HEK293T (cell line): ENCODE measurements around the gene MFRP.

Experiments used
- CTCF ChIA-PET: fragments of 350-600 bp; formaldehyde crosslinking; extraction: SDS; loops from one replicate; lab custom pipeline; 2021; ENCODE audit warnings: antibody characterized with exemption, inconsistent platforms; lab: Yijun Ruan, JAX
- POLR2A ChIA-PET: fragments of 350-600 bp; formaldehyde crosslinking; extraction: SDS; loops from one replicate; lab custom pipeline; 2020; ENCODE audit warnings: antibody characterized with exemption, inconsistent platforms; lab: Yijun Ruan, JAX
- DNase-seq: peaks from one replicate; pipeline ENCODE4 v3.0.0; 2012; ENCODE audit warnings: mixed read lengths; ENCODE audit errors: extremely low spot score
- ARNT ChIP-seq: fragments of 450-650 bp; IDR thresholded peaks from 2 replicates; pipeline ENCODE4 v1.6.1; 2017; ENCODE audit warnings: mild to moderate bottlenecking
- BHLHE40 ChIP-seq: fragments of 450-650 bp; IDR thresholded peaks from 2 replicates; pipeline ENCODE4 v1.6.1; 2016; ENCODE audit warnings: mild to moderate bottlenecking, moderate library complexity, borderline replicate concordance
- CTBP1 ChIP-seq: fragments of 450-650 bp; IDR thresholded peaks from 2 replicates; pipeline ENCODE4 v1.6.1; 2016; ENCODE audit warnings: borderline replicate concordance
- ELF4 ChIP-seq: fragments of 450-650 bp; IDR thresholded peaks from 2 replicates; pipeline ENCODE4 v1.6.1; 2017; ENCODE audit warnings: antibody characterized with exemption
- FOXA1 ChIP-seq: fragments of 450-650 bp; IDR thresholded peaks from 2 replicates; pipeline ENCODE4 v1.6.1; 2016; ENCODE audit warnings: mild to moderate bottlenecking
- FOXK2 ChIP-seq: fragments of 450-650 bp; IDR thresholded peaks from 2 replicates; pipeline ENCODE4 v1.6.1; 2016; ENCODE audit warnings: mild to moderate bottlenecking
- FOXM1 ChIP-seq: fragments of 450-650 bp; IDR thresholded peaks from 2 replicates; pipeline ENCODE4 v1.6.1; 2017; ENCODE audit warnings: mild to moderate bottlenecking, borderline replicate concordance
- HDGF ChIP-seq: fragments of 450-650 bp; IDR thresholded peaks from 2 replicates; pipeline ENCODE4 v1.6.1; 2017; ENCODE audit warnings: antibody characterized with exemption, borderline replicate concordance
- L3MBTL2 ChIP-seq: fragments of 450-650 bp; conservative IDR thresholded peaks from 2 replicates; pipeline ENCODE4 v1.6.1; 2016; ENCODE audit warnings: mild to moderate bottlenecking
- LEF1 ChIP-seq: fragments of 450-650 bp; IDR thresholded peaks from 2 replicates; pipeline ENCODE4 v1.6.1; 2017; ENCODE audit warnings: mild to moderate bottlenecking, borderline replicate concordance
- NFRKB ChIP-seq: fragments of 450-650 bp; IDR thresholded peaks from 2 replicates; pipeline ENCODE4 v1.6.1; 2016; ENCODE audit warnings: mild to moderate bottlenecking, moderate library complexity
- SP1 ChIP-seq: fragments of 450-650 bp; IDR thresholded peaks from 2 replicates; pipeline ENCODE4 v1.6.1; 2017
- SUZ12 ChIP-seq: fragments of 450-650 bp; IDR thresholded peaks from 2 replicates; pipeline ENCODE4 v1.6.1; 2016; ENCODE audit warnings: mild to moderate bottlenecking
- TARDBP ChIP-seq: fragments of 450-650 bp; IDR thresholded peaks from 2 replicates; pipeline ENCODE4 v1.6.1; 2016
- ZNF384 ChIP-seq: fragments of 450-650 bp; IDR thresholded peaks from 2 replicates; pipeline ENCODE4 v1.6.1; 2016
- TF ChIP-seq, protein P1 (sequence below): fragments of 450-650 bp; IDR thresholded peaks from 2 replicates; pipeline ENCODE4 v1.6.1; 2016

MFRP gene

DNA sequence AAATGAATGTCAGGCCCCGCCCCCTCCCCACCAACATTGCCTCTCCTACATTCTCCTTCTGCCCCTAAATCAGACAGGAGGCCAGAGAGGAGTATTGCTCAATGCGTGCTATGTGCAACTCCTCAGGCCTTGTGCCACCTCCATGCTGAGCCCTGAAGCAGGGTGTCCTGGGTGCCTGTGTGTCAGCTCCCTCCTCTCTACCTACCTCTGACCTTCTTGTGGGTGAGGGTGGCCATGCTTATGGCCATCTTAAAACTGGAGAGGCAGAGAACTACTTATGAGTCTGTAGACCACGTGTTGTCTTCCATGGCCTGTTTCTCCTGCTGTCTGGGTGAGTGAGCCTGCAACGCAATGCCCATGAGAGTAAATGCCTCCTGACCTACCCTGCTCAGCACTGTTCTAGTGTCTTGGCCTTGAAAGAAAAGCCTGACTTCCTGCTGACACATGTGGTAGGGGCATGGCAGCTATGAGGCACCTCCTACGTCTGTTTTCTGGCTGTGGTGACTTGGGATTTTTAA, 40.1 kb downstream of the MFRP start:
- DNase-seq = no peak
- ChIA-PET CTCF (interaction anchor here (0.8 kb wide), 2 partner anchors 39 to 185 kb away, joined by 3 to 4 read pairs; partner anchors contain the start of gene HINFP), POLR2A (interaction anchor here (1.0 to 2.1 kb wide), 2 partner anchors 10 to 11 kb away, joined by 3 to 11 read pairs; partner anchors contain the start of gene MCAM)
- TF ChIP-seq SP1 (no peak), BHLHE40 (no peak), CTBP1 (no peak), FOXM1 (no peak), NFRKB (no peak), ELF4 (no peak), LEF1 (no peak)
- TF ChIP-seq, protein P1, sequence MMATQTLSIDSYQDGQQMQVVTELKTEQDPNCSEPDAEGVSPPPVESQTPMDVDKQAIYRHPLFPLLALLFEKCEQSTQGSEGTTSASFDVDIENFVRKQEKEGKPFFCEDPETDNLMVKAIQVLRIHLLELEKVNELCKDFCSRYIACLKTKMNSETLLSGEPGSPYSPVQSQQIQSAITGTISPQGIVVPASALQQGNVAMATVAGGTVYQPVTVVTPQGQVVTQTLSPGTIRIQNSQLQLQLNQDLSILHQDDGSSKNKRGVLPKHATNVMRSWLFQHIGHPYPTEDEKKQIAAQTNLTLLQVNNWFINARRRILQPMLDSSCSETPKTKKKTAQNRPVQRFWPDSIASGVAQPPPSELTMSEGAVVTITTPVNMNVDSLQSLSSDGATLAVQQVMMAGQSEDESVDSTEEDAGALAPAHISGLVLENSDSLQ = no peak

DNA sequence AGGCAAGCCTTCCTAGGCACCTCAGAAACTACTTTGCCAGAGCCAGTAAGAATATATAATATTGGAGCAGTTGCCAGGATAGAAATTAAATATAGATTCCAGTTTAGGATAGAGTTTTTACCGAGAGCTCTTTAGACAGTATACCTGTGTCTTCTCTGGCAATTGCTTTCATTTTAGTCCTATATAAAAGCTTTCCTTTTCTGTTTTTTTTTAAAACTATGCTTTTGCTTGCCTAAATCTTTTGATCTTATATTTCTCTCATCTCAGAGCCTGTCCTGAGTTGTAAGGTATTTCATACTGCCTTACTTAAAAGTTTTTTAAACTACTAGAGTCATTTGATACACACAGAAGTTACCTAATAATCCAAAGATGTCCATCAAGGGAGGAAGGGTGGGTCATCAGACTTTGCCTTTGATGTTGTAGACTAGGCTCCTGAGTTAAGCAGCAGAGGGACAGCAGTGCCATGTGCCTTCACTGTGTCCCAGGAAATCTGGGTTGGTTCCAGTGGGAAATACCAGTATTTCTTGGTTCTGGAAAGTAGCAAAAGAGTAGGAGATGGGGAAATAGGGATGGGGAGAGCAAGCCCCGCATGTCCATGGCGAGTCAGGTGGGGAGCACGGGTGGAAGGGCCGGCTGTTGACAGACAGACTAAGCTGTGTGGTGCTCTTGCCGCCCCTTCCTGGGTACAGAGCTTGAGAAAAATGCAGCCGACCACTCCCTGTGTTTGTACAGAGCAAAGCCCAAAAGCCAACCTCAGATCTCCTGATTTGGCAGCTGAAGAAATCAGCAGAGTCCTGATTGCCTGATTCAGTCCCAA, 40.7 kb downstream of the MFRP start:
- ChIA-PET POLR2A (interaction anchor here (1.0 kb wide), 1 partner anchor 10 kb away, joined by 3 read pairs; no protein-coding TSS in a partner anchor), CTCF (interaction anchor here (0.8 kb wide), 1 partner anchor 185 kb away, joined by 3 read pairs; the partner anchor contains the start of gene HINFP)
- no peak for DNase-seq
- TF ChIP-seq CTBP1 (no peak), BHLHE40 (no peak), LEF1 (no peak), L3MBTL2 (no peak), ARNT (no peak), TARDBP (no peak), SUZ12 (no peak), NFRKB (no peak), FOXM1 (no peak), FOXK2 (no peak), HDGF (no peak), FOXA1 (no peak), ELF4 (no peak), ZNF384 (no peak), SP1 (no peak)
- TF ChIP-seq, protein P1 = no peak

DNA sequence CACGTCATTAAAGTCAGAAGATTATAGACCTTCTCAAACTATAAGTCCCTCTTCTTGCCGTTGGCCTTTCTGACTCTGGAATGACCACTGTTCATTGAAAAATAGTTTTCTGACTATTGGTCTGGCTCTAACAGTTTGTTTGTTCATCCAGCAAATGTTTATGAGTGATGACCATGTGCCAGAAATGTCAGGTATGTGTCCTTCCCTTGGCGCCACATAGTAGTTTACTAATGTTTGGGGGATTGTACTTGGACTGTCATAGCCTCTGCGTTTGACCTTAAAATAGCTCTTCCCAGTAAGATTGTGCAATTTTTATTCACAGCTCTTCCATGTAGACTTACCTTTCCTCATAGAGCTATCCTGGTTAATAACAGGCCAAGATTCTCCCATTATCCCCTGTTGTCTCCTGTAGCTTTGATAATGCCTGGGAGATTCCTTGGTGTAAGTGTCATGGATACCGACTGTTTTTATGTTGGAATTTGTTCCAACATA, 43.2 kb downstream of the MFRP start:
- no peak for TF ChIP-seq LEF1
- POLR2A ChIA-PET = no interaction called here
- CTCF ChIA-PET = no interaction called here
- no peak for DNase-seq

DNA sequence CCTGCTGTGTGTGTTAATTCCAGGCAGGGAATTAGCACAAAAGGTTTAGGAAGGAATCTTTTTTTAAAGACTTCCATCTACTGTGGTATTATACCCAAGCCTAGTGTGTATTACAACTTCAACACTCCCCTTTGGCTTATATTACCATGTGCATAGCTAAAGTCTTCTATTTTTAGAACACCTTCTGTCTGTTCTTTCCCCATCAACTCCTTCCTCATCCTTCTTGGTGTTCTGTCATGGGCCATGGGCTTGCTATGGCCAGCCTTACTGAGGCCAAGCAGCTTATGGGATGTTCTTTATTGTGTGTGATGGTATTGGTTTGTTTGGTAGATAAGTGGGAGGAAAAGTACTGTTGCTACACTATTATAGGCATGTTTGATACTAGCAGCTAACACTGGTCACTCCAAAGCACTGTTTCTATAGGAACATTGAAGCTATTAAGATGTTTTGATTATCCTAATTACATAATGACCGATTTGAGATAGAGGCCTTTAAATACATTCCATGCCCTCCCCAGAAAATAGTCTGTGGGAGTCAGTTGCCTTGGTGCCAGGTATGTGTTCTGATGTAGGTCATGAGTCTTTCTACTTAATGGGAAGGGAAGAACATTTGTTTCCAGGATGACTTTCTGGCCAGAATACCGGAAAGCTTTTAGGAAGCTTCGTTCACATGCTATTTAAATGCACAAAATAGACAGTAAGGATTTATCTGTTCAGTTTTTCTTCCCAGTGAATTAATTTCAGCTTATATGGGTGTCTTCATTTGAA, 46.1 kb downstream of the MFRP start:
- DNase-seq = no peak
- CTCF ChIA-PET = no interaction called here
- POLR2A ChIA-PET = interaction anchor here (0.9 kb wide), 1 partner anchor 17 kb away, joined by 4 read pairs; the partner anchor contains the start of gene MCAM
- no peak for TF ChIP-seq FOXA1
- no peak for TF ChIP-seq NFRKB
- no peak for TF ChIP-seq SUZ12
- no peak for TF ChIP-seq ZNF384
- no peak for TF ChIP-seq SP1
- TF ChIP-seq L3MBTL2 = no peak
- TF ChIP-seq FOXM1 = no peak
- no peak for TF ChIP-seq TARDBP
- no peak for TF ChIP-seq CTBP1
- TF ChIP-seq, protein P1 = no peak
- TF ChIP-seq LEF1 = no peak
- TF ChIP-seq ARNT = no peak

DNA sequence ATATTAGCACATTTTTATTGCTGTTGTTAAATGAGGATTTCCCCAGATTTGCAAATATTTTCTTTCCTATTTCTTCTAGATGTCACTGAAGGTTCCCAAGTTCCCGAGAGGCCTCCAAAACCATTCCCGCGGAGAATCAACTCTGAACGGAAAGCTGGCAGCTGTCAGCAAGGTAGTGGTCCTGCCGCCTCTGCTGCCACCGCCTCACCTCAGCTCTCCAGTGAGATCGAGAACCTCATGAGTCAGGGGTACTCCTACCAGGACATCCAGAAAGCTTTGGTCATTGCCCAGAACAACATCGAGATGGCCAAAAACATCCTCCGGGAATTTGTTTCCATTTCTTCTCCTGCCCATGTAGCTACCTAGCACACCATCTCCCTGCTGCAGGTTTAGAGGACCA, 47.1 kb downstream of the MFRP start:
- DNase-seq = no peak
- CTCF ChIA-PET = no interaction called here
- POLR2A ChIA-PET = no interaction called here
- TF ChIP-seq FOXM1 = no peak
- no peak for TF ChIP-seq ARNT
- no peak for TF ChIP-seq ZNF384
- TF ChIP-seq NFRKB = no peak
- TF ChIP-seq LEF1 = no peak
- TF ChIP-seq CTBP1 = no peak
- no peak for TF ChIP-seq FOXA1
- no peak for TF ChIP-seq SUZ12
- TF ChIP-seq BHLHE40 = no peak
- no peak for TF ChIP-seq ELF4
- no peak for TF ChIP-seq SP1
- no peak for TF ChIP-seq HDGF
- no peak for TF ChIP-seq TARDBP
- TF ChIP-seq, protein P1 = no peak
- no peak for TF ChIP-seq FOXK2
- TF ChIP-seq L3MBTL2 = no peak
